Amniotic epithelial cell (primary cell): ENCODE data around the gene MLLT11.
A peak's percentile ranks its signal among the peaks of the same experiment; 100 is the strongest.
"Not testable (repeated sequence)": the region's sequence is repeated elsewhere in the genome, so short reads cannot be mapped to it uniquely, and the experiment has no call there.

Source experiments
- DNase-seq: peaks from one replicate; pipeline ENCODE4 v3.0.0-alpha.2; 2010; ENCODE audit warnings: low read depth

MLLT11 gene

GRCh38 chr1:151056149-151056548 is 4.0 kb upstream of the MLLT11 start:
- DNase-seq = no peak

- DNase-seq = no peak
These were observed 1.5 kb upstream of the MLLT11 start for GRCh38 chr1:151058692-151059091.

GRCh38 chr1:151059109-151060006 is 839 bp upstream of the MLLT11 start, which contains the start of gene CDC42SE1:
Gene CDC42SE1 (minus strand): TSS chr1:151059622. CDS start chr1:151055730, 3,892 bp downstream.
- DNase-seq = peak; percentile 83

GRCh38 chr1:151060657-151061421 is 642 bp downstream of the MLLT11 start:
- no peak for DNase-seq

GRCh38 chr1:151061704-151062103 is 1.5 kb downstream of the MLLT11 start:
- no peak for DNase-seq

GRCh38 chr1:151062741-151063371 is 2.7 kb downstream of the MLLT11 start:
- peak; percentile 96 for DNase-seq

- no peak for DNase-seq
These were observed 5.0 kb downstream of the MLLT11 start for GRCh38 chr1:151065089-151065645.

- DNase-seq = no peak
These were observed 7.0 kb downstream of the MLLT11 start for GRCh38 chr1:151067185-151067584.

GRCh38 chr1:151069103-151069486 is 8.9 kb downstream of the MLLT11 start:
- DNase-seq = no peak

- DNase-seq = peak; percentile 98
These were observed 10.5 kb downstream of the MLLT11 start, which contains the start of gene GABPB2 for GRCh38 chr1:151070474-151071276. Gene GABPB2 (plus strand): TSS chr1:151070761. CDS start chr1:151088190, 17,429 bp downstream.

GRCh38 chr1:151072224-151072623 is 12.0 kb downstream of the MLLT11 start:
- no peak for DNase-seq

- no peak for DNase-seq
These were observed 25.9 kb downstream of the MLLT11 start for GRCh38 chr1:151085953-151086559.

- not testable (repeated sequence) for DNase-seq
These were observed 37.2 kb downstream of the MLLT11 start for GRCh38 chr1:151097426-151097825.

GRCh38 chr1:151098126-151098525 is 37.9 kb downstream of the MLLT11 start:
- DNase-seq = no peak

GRCh38 chr1:151104630-151105029 is 44.4 kb downstream of the MLLT11 start:
- no peak for DNase-seq

- no peak for DNase-seq
These were observed 46.7 kb downstream of the MLLT11 start for GRCh38 chr1:151106894-151107293.

GRCh38 chr1:151108331-151108730 is 48.1 kb downstream of the MLLT11 start:
- DNase-seq = no peak

- DNase-seq = no peak
These were observed 53.7 kb downstream of the MLLT11 start for GRCh38 chr1:151113877-151114276.
